Measurements from ENCODE around the gene KCTD10. TPM values are rescaled to one million over a fixed set of nuclear protein-coding genes. Genes with fewer than 3 reads are reported as not detected.

The KCTD10 gene
- total and polyA plus RNA-seq, 2 donors = 8.9 to 17.5 TPM

DNA sequence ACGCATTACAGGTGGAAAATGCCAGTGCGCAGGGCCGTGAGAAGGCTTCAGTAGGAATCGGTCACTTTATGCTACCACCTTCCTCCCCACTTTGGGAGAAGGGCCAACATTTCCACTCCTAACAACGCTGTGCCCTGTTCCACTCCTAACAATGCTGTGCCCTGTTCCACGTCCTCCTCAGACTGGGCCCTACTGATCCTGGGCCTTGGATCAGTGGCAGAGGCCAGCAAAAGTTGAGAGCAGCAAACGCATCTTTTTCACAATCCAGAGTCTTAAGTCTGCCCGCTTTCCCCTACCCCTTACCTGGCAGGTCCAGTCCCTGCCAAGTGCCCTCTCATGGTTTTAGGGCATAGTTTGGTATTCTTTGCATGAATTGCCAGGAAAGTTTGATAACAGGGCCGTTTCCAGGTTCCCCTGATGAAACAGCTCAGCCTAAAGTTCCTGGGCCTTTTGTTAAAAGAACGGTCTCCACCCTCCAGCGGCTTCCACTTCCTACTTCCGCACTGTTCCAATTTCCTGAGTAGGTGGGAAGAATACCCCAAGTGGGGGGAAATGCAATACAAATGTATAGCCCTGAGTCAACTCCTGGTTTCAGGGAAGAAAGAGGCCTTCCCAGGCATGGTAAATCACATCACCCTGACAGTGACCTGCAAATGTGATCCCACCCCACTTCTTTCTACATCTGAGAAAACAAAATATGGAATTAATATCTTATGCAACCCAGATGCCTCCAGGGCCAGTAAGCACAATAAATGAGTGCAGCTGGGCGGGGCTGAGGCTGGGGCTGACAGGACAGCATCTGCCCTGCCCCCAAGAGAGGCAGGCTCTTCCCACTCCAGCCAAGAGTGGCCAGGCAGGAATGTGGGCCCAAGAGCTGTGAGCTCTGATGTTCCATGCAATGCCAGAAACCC is 15.0 kb downstream of the KCTD10 start:
- H3K4me3 ChIP-seq (ENCODE audit: low read length in 2 of 2) = no peak overlapping the region
- no peaks in the 10 kb centered on the region for H3K27me3 ChIP-seq (ENCODE audit: control insufficient read depth in 2 of 2, insufficient read depth in 1 of 2, low read length in 1 of 2)
- H3K27ac ChIP-seq (ENCODE audit: low read depth in 1 of 2, low read length in 1 of 2) = peak overlapping the region; percentile 63 to 73
- no peaks in the 10 kb centered on the region for H3K9me3 ChIP-seq (ENCODE audit: control insufficient read depth in 2 of 2, insufficient read depth in 1 of 2, low read length in 1 of 2)
- WGBS = 96% methylated on average over 13 of the region's 13 CpGs
- H3K4me1 ChIP-seq (ENCODE audit: control insufficient read depth in 2 of 2, insufficient read depth in 2 of 2, low read length in 2 of 2) = peaks cover 8 to 32% of the 10 kb centered on the region in 2 donors
- peaks cover 23 to 26% of the 10 kb centered on the region in 2 donors for H3K36me3 ChIP-seq (ENCODE audit: control insufficient read depth in 2 of 2, insufficient read depth in 2 of 2, low read length in 1 of 2)
- no peak for DNase-seq (ENCODE audit: low read depth in 6 of 9, low spot score in 9 of 9)

GRCh38 chr12:109461049-109461845 is 15.9 kb downstream of the KCTD10 start:
- H3K27me3 ChIP-seq (ENCODE audit: control insufficient read depth in 2 of 2, insufficient read depth in 1 of 2, low read length in 1 of 2) = no peaks in the 10 kb centered on the region
- DNase-seq (ENCODE audit: low read depth in 6 of 9, low spot score in 9 of 9) = no peak
- 80% methylated on average over 8 of the region's 8 CpGs for WGBS
- H3K4me3 ChIP-seq (ENCODE audit: low read length in 2 of 2) = no peak overlapping the region
- peaks cover 8 to 32% of the 10 kb centered on the region in 2 donors for H3K4me1 ChIP-seq (ENCODE audit: control insufficient read depth in 2 of 2, insufficient read depth in 2 of 2, low read length in 2 of 2)
- peak overlapping the region; percentile 63 to 73 for H3K27ac ChIP-seq (ENCODE audit: low read depth in 1 of 2, low read length in 1 of 2)
- H3K9me3 ChIP-seq (ENCODE audit: control insufficient read depth in 2 of 2, insufficient read depth in 1 of 2, low read length in 1 of 2) = no peaks in the 10 kb centered on the region
- H3K36me3 ChIP-seq (ENCODE audit: control insufficient read depth in 2 of 2, insufficient read depth in 2 of 2, low read length in 1 of 2) = peaks cover 23 to 31% of the 10 kb centered on the region in 2 donors

DNA sequence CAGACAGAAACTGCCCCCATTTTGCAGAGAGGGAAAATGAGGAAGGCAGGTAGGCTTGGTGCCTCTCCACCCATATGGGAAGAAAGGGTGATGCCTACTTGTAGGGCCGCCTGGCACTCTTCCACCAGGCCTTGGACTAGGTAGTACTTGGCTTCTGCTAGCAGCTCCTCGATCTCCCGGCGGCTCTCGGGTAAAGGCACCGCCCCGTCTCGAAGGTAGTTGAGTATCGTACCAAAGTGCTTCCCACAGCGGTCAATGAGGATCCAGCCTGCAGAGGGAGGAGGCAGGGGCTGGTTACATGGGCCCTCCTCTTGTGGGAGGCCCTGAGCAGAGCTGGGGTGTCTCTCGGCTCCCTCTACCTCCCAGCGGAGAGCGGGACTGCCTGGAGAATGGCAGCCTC is 16.6 kb downstream of the KCTD10 start:
- Histone ChIP-seq H3K4me3 (ENCODE audit: low read length in 2 of 2) (no peak overlapping the region), H3K4me1 (ENCODE audit: control insufficient read depth in 2 of 2, insufficient read depth in 2 of 2, low read length in 2 of 2) (peaks cover 8 to 32% of the 10 kb centered on the region in 2 donors), H3K9me3 (ENCODE audit: control insufficient read depth in 2 of 2, insufficient read depth in 1 of 2, low read length in 1 of 2) (no peaks in the 10 kb centered on the region), H3K27me3 (ENCODE audit: control insufficient read depth in 2 of 2, insufficient read depth in 1 of 2, low read length in 1 of 2) (no peaks in the 10 kb centered on the region), H3K27ac (ENCODE audit: low read depth in 1 of 2, low read length in 1 of 2) (peak overlapping the region in 1 of 2 donors; percentile 18), H3K36me3 (ENCODE audit: control insufficient read depth in 2 of 2, insufficient read depth in 2 of 2, low read length in 1 of 2) (peaks cover 30 to 34% of the 10 kb centered on the region in 2 donors)
- no peak for DNase-seq (ENCODE audit: low read depth in 6 of 9, low spot score in 9 of 9)
- 96% methylated on average over 13 of the region's 13 CpGs for WGBS

DNA sequence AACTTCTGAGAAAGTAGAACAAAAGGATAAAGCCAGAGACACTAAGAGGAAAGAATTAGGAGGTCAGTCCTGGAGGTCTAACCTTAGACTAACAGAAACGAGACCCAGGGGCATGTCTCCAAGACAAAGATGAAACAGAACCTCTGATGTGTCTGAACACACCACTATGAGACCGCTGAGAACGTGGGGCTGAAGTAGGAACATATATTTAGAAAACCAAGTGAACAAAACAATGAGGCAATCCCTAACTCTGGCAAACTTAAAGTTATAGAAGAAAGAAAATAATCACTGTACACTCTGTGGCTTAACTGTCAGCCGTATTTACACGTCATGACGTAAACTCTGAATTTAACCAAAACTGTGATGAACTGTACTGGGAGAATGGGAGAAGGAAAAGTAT is 17.9 kb downstream of the KCTD10 start:
- WGBS = 96% methylated on average over 6 of the region's 6 CpGs
- Histone ChIP-seq H3K9me3 (ENCODE audit: control insufficient read depth in 2 of 2, insufficient read depth in 1 of 2, low read length in 1 of 2) (no peaks in the 10 kb centered on the region), H3K4me3 (ENCODE audit: low read length in 2 of 2) (no peak overlapping the region), H3K27me3 (ENCODE audit: control insufficient read depth in 2 of 2, insufficient read depth in 1 of 2, low read length in 1 of 2) (no peaks in the 10 kb centered on the region), H3K4me1 (ENCODE audit: control insufficient read depth in 2 of 2, insufficient read depth in 2 of 2, low read length in 2 of 2) (peaks cover 8 to 32% of the 10 kb centered on the region in 2 donors), H3K36me3 (ENCODE audit: control insufficient read depth in 2 of 2, insufficient read depth in 2 of 2, low read length in 1 of 2) (peaks cover 42 to 47% of the 10 kb centered on the region in 2 donors), H3K27ac (ENCODE audit: low read depth in 1 of 2, low read length in 1 of 2) (no peak overlapping the region)
- no peak for DNase-seq (ENCODE audit: low read depth in 6 of 9, low spot score in 9 of 9)

DNA sequence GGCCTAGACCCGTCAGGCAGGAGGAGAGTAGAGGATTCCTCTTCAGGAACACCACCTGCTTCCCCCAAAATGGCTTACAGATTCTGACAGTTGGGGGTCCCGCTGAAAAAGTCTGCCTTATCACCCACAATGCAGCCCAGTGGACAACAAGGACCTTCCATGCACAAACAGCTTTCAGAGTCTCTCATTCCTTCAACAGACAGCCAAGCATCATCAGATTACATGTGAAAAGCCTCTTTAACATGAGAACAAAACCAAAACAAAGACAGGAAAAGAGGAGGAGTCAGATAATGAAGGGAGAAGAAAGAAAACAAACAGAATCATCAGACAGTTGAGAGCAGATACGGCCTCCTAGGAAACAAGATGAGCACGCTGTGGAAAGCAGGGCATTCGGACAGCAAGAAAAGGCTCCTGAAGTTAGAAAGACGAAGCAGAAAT is 18.3 kb downstream of the KCTD10 start:
- Histone ChIP-seq H3K4me3 (ENCODE audit: low read length in 2 of 2) (no peak overlapping the region), H3K4me1 (ENCODE audit: control insufficient read depth in 2 of 2, insufficient read depth in 2 of 2, low read length in 2 of 2) (peaks cover 8 to 30% of the 10 kb centered on the region in 2 donors), H3K27ac (ENCODE audit: low read depth in 1 of 2, low read length in 1 of 2) (no peak overlapping the region), H3K27me3 (ENCODE audit: control insufficient read depth in 2 of 2, insufficient read depth in 1 of 2, low read length in 1 of 2) (no peaks in the 10 kb centered on the region), H3K36me3 (ENCODE audit: control insufficient read depth in 2 of 2, insufficient read depth in 2 of 2, low read length in 1 of 2) (peaks cover 43 to 51% of the 10 kb centered on the region in 2 donors), H3K9me3 (ENCODE audit: control insufficient read depth in 2 of 2, insufficient read depth in 1 of 2, low read length in 1 of 2) (no peaks in the 10 kb centered on the region)
- DNase-seq (ENCODE audit: low read depth in 6 of 9, low spot score in 9 of 9) = no peak
- WGBS = 94% methylated on average over 6 of the region's 6 CpGs

DNA sequence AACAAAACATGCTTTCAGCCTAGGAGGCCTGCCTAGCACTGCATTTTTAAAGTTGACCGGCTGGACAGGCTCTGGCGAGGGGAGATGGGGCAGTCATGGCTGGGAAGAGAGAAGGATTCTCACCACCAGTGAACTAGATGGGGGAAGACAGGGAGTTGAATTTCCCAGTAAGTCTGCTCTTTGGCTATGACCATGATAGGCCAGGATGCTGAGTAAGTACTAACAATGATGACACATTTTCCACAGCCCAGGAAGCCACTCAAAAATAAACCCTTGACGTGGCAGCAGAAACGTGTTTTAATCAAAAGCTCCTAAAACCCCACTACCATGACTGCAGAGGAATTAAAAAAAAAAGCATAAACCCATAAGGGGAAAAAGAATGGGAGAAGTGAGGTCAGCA is 19.0 kb downstream of the KCTD10 start:
- peaks cover 7 to 23% of the 10 kb centered on the region in 2 donors for H3K4me1 ChIP-seq (ENCODE audit: control insufficient read depth in 2 of 2, insufficient read depth in 2 of 2, low read length in 2 of 2)
- no peaks in the 10 kb centered on the region for H3K9me3 ChIP-seq (ENCODE audit: control insufficient read depth in 2 of 2, insufficient read depth in 1 of 2, low read length in 1 of 2)
- no peak overlapping the region for H3K27ac ChIP-seq (ENCODE audit: low read depth in 1 of 2, low read length in 1 of 2)
- peaks cover 50 to 58% of the 10 kb centered on the region in 2 donors for H3K36me3 ChIP-seq (ENCODE audit: control insufficient read depth in 2 of 2, insufficient read depth in 2 of 2, low read length in 1 of 2)
- no peaks in the 10 kb centered on the region for H3K27me3 ChIP-seq (ENCODE audit: control insufficient read depth in 2 of 2, insufficient read depth in 1 of 2, low read length in 1 of 2)
- H3K4me3 ChIP-seq (ENCODE audit: low read length in 2 of 2) = no peak overlapping the region
- WGBS = 94% methylated on average over 4 of the region's 4 CpGs
- no peak for DNase-seq (ENCODE audit: low read depth in 6 of 9, low spot score in 9 of 9)

GRCh38 chr12:109455706-109456105 is 21.4 kb downstream of the KCTD10 start:
- H3K4me1 ChIP-seq (ENCODE audit: control insufficient read depth in 2 of 2, insufficient read depth in 2 of 2, low read length in 2 of 2) = peaks cover 0 to under 1% of the 10 kb centered on the region in 2 donors
- no peak overlapping the region for H3K4me3 ChIP-seq (ENCODE audit: low read length in 2 of 2)
- H3K9me3 ChIP-seq (ENCODE audit: control insufficient read depth in 2 of 2, insufficient read depth in 1 of 2, low read length in 1 of 2) = no peaks in the 10 kb centered on the region
- 92% methylated on average over 1 of the region's 1 CpG for WGBS
- H3K36me3 ChIP-seq (ENCODE audit: control insufficient read depth in 2 of 2, insufficient read depth in 2 of 2, low read length in 1 of 2) = peaks cover 72 to 74% of the 10 kb centered on the region in 2 donors
- H3K27me3 ChIP-seq (ENCODE audit: control insufficient read depth in 2 of 2, insufficient read depth in 1 of 2, low read length in 1 of 2) = no peaks in the 10 kb centered on the region
- H3K27ac ChIP-seq (ENCODE audit: low read depth in 1 of 2, low read length in 1 of 2) = no peak overlapping the region
- no peak for DNase-seq (ENCODE audit: low read depth in 6 of 9, low spot score in 9 of 9)

- no peaks in the 10 kb centered on the region for H3K4me1 ChIP-seq (ENCODE audit: control insufficient read depth in 2 of 2, insufficient read depth in 2 of 2, low read length in 2 of 2)
- no peak for DNase-seq (ENCODE audit: low read depth in 6 of 9, low spot score in 9 of 9)
- no peak overlapping the region for H3K27ac ChIP-seq (ENCODE audit: low read depth in 1 of 2, low read length in 1 of 2)
- no peaks in the 10 kb centered on the region for H3K9me3 ChIP-seq (ENCODE audit: control insufficient read depth in 2 of 2, insufficient read depth in 1 of 2, low read length in 1 of 2)
- no peak overlapping the region for H3K4me3 ChIP-seq (ENCODE audit: low read length in 2 of 2)
- H3K36me3 ChIP-seq (ENCODE audit: control insufficient read depth in 2 of 2, insufficient read depth in 2 of 2, low read length in 1 of 2) = peaks cover 71 to 82% of the 10 kb centered on the region in 2 donors
- no peaks in the 10 kb centered on the region for H3K27me3 ChIP-seq (ENCODE audit: control insufficient read depth in 2 of 2, insufficient read depth in 1 of 2, low read length in 1 of 2)
- 97% methylated on average over 2 of the region's 2 CpGs for WGBS
Observed at GRCh38 chr12:109452489-109452888, 24.6 kb downstream of the KCTD10 start.

DNA sequence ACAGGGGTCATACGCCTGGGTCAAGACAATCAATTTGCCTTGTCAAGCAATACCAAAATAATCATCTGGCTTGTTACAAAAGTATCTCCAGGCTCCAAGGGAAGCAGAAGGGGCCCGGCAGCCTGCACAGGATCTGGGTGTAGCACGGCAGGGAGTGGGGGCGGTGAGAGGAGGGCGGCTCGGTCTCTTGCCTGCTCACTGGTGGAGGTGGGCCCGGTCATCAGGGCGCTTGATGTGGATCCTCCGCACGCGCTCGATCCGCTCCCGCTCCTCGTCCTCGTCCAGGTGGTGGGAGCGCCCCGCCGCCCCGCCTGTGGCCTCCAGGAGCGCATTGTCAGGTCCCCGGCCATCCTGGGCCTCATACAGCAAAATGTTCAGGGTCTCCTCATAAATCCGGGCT is 25.7 kb downstream of the KCTD10 start:
- no peaks in the 10 kb centered on the region for H3K27me3 ChIP-seq (ENCODE audit: control insufficient read depth in 2 of 2, insufficient read depth in 1 of 2, low read length in 1 of 2)
- H3K36me3 ChIP-seq (ENCODE audit: control insufficient read depth in 2 of 2, insufficient read depth in 2 of 2, low read length in 1 of 2) = peaks cover 71 to 79% of the 10 kb centered on the region in 2 donors
- H3K9me3 ChIP-seq (ENCODE audit: control insufficient read depth in 2 of 2, insufficient read depth in 1 of 2, low read length in 1 of 2) = no peaks in the 10 kb centered on the region
- DNase-seq (ENCODE audit: low read depth in 6 of 9, low spot score in 9 of 9) = no peak
- H3K4me1 ChIP-seq (ENCODE audit: control insufficient read depth in 2 of 2, insufficient read depth in 2 of 2, low read length in 2 of 2) = no peaks in the 10 kb centered on the region
- no peak overlapping the region for H3K4me3 ChIP-seq (ENCODE audit: low read length in 2 of 2)
- no peak overlapping the region for H3K27ac ChIP-seq (ENCODE audit: low read depth in 1 of 2, low read length in 1 of 2)
- WGBS = 98% methylated on average over 23 of the region's 23 CpGs
